Mucosa of descending colon (tissue), 3 donors: ENCODE measurements around the gene FAM13A. TPM values are rescaled to one million over a fixed set of nuclear protein-coding genes. Genes with fewer than 3 reads are reported as not detected.

Source experiments
- ATAC-seq: fragments of 200-7000 bp; cut with Tn5 transposase; one replicate; pipeline ENCODE4 v1.9.1; 2020; ENCODE audit warnings: mild to moderate bottlenecking, moderate library complexity
- DNase-seq, 3 donors: peaks; one replicate each; pipeline ENCODE4 v3.0.0-alpha.2; 2020
- H3K36me3 ChIP-seq: fragments of 200-600 bp; one replicate; pipeline ENCODE4 v1.8.0; 2021; ENCODE audit warnings: low read depth, mild to moderate bottlenecking
- H3K4me1 ChIP-seq: fragments of 200-600 bp; one replicate; pipeline ENCODE4 v1.8.0; 2021; ENCODE audit warnings: low read depth, mild to moderate bottlenecking
- H3K4me3 ChIP-seq: fragments of 200-600 bp; one replicate; pipeline ENCODE4 v1.8.0; 2021; ENCODE audit warnings: mild to moderate bottlenecking
- H3K9me3 ChIP-seq: fragments of 200-600 bp; one replicate; pipeline ENCODE4 v1.8.0; 2021; ENCODE audit warnings: mild to moderate bottlenecking
- intact Hi-C, 2 donors: fragments of 100-400 bp; cut with DNase I in 1 of 2; cut with micrococcal nuclease in 1 of 2; formaldehyde crosslinking; loops; one replicate each; pipeline versions ENCODE4 v1.11.0 to v1.11.1; 2022; cut with DNase I, micrococcal nuclease
- total RNA-seq, 3 donors: library from RNA; stranded (reverse); fragmentation: NEBNext Ultra II Directional in 2 of 3; extraction: Animal tissue kit (Norgen Biotek cat#: 25700) in 2 of 3; gene quantifications; one replicate each; pipeline versions ENCODE4 v1.2.1 to v1.2.4, GENCODE V29; 2021 to 2023
- TF ChIP-seq, protein P1 (sequence below): fragments of 200-600 bp; IDR thresholded peaks from one replicate; pipeline ENCODE4 v1.8.0; 2022; ENCODE audit warnings: antibody characterized with exemption, mild to moderate bottlenecking
- donor health status: DM: no; HTN: no; CAD: no; lungs with moderate emphysema.
- donor health status: DM: no; HTN: no; CAD: no.
- donor health status: DM: no; HTN: yes; CAD: no.

FAM13A gene
- total RNA-seq, 3 donors from 2014 or later = 41.6 to 60.1 (median 50.2) TPM

DNA sequence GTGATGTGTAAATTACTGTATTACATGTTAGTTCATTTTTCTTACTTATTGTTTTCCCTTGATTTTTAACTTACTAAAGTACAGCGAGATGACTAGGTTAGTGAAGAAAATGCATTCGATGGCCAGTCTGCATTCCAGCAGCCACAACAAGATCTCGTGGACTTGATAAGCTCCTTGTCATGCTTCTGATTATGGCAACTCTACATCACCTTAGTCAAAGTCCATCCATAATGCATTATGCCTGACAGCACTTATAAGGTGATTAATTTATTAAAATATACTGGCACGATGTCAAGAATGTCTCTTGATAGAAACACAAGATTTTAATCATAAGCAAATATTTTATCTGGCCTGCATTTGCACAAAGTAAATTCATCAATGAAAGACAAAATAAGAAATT lies 249.5 kb downstream of the FAM13A start:
- DNase-seq (no peak), ATAC-seq (no peak)
- Histone ChIP-seq H3K4me1 (peaks cover 41% of the 10 kb centered on the region), H3K4me3 (no peak overlapping the region), H3K9me3 (no peaks in the 10 kb centered on the region), H3K36me3 (no peaks in the 10 kb centered on the region)
- TF ChIP-seq, protein P1, sequence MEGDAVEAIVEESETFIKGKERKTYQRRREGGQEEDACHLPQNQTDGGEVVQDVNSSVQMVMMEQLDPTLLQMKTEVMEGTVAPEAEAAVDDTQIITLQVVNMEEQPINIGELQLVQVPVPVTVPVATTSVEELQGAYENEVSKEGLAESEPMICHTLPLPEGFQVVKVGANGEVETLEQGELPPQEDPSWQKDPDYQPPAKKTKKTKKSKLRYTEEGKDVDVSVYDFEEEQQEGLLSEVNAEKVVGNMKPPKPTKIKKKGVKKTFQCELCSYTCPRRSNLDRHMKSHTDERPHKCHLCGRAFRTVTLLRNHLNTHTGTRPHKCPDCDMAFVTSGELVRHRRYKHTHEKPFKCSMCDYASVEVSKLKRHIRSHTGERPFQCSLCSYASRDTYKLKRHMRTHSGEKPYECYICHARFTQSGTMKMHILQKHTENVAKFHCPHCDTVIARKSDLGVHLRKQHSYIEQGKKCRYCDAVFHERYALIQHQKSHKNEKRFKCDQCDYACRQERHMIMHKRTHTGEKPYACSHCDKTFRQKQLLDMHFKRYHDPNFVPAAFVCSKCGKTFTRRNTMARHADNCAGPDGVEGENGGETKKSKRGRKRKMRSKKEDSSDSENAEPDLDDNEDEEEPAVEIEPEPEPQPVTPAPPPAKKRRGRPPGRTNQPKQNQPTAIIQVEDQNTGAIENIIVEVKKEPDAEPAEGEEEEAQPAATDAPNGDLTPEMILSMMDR = no peak
- intact Hi-C loops = no loop called here

DNA sequence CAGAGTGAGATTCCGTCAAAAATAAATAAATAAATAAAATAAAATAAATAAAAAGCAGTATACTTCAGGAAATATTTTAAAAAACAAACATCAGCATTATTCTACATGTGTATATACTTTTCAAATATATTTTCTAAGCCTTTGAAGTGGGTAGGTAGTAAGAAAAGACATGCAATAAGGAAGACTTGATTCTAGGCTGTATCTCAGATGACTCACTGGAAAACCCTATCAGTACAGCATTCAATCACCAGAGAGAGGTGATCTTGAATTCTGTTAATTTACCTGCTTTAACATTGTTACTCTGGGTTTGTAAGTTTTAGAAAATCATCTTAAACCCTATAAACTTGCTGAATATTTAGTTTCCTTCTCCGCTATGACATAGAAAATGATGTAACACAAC lies 252.8 kb downstream of the FAM13A start:
- TF ChIP-seq, protein P1 = no peak
- DNase-seq (no peak), ATAC-seq (peak; percentile 78)
- Histone ChIP-seq H3K4me3 (no peak overlapping the region), H3K4me1 (peaks cover 28% of the 10 kb centered on the region), H3K36me3 (no peaks in the 10 kb centered on the region), H3K9me3 (no peaks in the 10 kb centered on the region)
- intact Hi-C loops = no loop called here

GRCh38 chr4:88803600-88804096 lies 253.3 kb downstream of the FAM13A start:
- intact Hi-C loops = no loop called here
- no peak overlapping the region for H3K4me3 ChIP-seq
- H3K36me3 ChIP-seq = no peaks in the 10 kb centered on the region
- DNase-seq (peak in 2 of 3 donors; percentile 45 to 73), ATAC-seq (peak; percentile 95)
- TF ChIP-seq, protein P1 = no peak
- H3K9me3 ChIP-seq = no peaks in the 10 kb centered on the region
- peaks cover 23% of the 10 kb centered on the region for H3K4me1 ChIP-seq

GRCh38 chr4:88802585-88803286 lies 254.2 kb downstream of the FAM13A start:
- H3K9me3 ChIP-seq = no peaks in the 10 kb centered on the region
- H3K4me1 ChIP-seq = peaks cover 23% of the 10 kb centered on the region
- H3K36me3 ChIP-seq = no peaks in the 10 kb centered on the region
- H3K4me3 ChIP-seq = no peak overlapping the region
- TF ChIP-seq, protein P1 = no peak
- intact Hi-C loops = no loop called here
- no peak for DNase-seq
- ATAC-seq = no peak

GRCh38 chr4:88802138-88802537 lies 254.8 kb downstream of the FAM13A start:
- TF ChIP-seq, protein P1 = no peak
- intact Hi-C loops = no loop called here
- ATAC-seq (no peak), DNase-seq (no peak)
- Histone ChIP-seq H3K4me1 (peaks cover 23% of the 10 kb centered on the region), H3K4me3 (no peak overlapping the region), H3K9me3 (no peaks in the 10 kb centered on the region), H3K36me3 (no peaks in the 10 kb centered on the region)
